ENCODE data around the gene ZNF646.

The ZNF646 gene, protein sequence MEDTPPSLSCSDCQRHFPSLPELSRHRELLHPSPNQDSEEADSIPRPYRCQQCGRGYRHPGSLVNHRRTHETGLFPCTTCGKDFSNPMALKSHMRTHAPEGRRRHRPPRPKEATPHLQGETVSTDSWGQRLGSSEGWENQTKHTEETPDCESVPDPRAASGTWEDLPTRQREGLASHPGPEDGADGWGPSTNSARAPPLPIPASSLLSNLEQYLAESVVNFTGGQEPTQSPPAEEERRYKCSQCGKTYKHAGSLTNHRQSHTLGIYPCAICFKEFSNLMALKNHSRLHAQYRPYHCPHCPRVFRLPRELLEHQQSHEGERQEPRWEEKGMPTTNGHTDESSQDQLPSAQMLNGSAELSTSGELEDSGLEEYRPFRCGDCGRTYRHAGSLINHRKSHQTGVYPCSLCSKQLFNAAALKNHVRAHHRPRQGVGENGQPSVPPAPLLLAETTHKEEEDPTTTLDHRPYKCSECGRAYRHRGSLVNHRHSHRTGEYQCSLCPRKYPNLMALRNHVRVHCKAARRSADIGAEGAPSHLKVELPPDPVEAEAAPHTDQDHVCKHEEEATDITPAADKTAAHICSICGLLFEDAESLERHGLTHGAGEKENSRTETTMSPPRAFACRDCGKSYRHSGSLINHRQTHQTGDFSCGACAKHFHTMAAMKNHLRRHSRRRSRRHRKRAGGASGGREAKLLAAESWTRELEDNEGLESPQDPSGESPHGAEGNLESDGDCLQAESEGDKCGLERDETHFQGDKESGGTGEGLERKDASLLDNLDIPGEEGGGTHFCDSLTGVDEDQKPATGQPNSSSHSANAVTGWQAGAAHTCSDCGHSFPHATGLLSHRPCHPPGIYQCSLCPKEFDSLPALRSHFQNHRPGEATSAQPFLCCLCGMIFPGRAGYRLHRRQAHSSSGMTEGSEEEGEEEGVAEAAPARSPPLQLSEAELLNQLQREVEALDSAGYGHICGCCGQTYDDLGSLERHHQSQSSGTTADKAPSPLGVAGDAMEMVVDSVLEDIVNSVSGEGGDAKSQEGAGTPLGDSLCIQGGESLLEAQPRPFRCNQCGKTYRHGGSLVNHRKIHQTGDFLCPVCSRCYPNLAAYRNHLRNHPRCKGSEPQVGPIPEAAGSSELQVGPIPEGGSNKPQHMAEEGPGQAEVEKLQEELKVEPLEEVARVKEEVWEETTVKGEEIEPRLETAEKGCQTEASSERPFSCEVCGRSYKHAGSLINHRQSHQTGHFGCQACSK (N-terminal part only)

DNA sequence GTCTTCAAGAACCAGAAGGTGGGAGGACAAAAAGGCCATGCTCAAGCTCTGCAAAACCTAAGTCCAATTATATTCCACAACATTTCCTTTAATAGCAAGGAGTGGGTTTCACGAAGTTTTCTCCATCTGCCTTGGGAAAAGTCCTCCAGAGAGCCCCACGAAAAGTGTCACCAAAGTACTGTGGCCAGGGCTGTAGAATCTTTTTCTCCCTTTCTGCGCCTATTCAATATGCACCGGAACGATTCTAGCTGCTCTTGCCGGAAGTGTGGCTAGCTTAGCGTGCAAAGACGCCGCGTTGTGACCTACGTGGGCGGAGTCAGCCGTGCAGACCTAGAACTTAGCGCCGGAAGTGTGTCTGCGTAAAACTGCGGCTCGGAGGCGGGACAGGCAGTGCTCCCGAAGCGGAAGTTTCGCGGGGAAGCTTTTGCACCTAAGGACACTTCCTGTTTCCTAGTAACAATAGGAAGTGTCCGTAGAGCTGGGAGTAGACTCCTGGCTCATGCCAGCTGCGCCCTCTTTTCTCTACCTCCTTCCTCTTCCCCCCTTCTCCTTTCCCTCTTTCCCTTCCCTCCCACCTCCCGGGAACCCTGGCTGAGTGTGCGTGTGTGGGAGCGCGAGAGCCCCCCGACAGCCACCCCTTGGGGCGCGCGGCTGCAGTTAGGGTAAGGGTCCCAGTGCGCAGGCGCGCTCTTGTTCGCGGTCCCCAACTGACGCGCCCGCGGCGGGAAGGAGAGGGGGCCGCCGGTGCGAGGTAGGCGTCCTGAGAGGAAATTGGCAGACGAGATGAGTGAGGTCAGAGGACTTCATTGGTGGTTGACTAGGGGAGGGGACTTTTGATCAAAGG, at the start of gene ZNF646, which contains the start of gene ZNF668:
Gene ZNF646, plus strand, starts transcription at position 453 of the 844 bp plus-strand sequence. CDS start 1,903 bp downstream, outside the sequence.
Gene ZNF668, minus strand, starts transcription at position 271 of the 844 bp plus-strand sequence. CDS start 9,781 bp downstream, outside the sequence.
- peak within 1 kb of the TSS; percentile 92 for H3K27ac ChIP-seq
- no peak for TF ChIP-seq ZFX (IDR thresholded peaks at IDR 0.05; ENCODE audit: borderline replicate concordance)
- TF ChIP-seq, protein P1, sequence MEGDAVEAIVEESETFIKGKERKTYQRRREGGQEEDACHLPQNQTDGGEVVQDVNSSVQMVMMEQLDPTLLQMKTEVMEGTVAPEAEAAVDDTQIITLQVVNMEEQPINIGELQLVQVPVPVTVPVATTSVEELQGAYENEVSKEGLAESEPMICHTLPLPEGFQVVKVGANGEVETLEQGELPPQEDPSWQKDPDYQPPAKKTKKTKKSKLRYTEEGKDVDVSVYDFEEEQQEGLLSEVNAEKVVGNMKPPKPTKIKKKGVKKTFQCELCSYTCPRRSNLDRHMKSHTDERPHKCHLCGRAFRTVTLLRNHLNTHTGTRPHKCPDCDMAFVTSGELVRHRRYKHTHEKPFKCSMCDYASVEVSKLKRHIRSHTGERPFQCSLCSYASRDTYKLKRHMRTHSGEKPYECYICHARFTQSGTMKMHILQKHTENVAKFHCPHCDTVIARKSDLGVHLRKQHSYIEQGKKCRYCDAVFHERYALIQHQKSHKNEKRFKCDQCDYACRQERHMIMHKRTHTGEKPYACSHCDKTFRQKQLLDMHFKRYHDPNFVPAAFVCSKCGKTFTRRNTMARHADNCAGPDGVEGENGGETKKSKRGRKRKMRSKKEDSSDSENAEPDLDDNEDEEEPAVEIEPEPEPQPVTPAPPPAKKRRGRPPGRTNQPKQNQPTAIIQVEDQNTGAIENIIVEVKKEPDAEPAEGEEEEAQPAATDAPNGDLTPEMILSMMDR (IDR thresholded peaks at IDR 0.05): no peak

DNA sequence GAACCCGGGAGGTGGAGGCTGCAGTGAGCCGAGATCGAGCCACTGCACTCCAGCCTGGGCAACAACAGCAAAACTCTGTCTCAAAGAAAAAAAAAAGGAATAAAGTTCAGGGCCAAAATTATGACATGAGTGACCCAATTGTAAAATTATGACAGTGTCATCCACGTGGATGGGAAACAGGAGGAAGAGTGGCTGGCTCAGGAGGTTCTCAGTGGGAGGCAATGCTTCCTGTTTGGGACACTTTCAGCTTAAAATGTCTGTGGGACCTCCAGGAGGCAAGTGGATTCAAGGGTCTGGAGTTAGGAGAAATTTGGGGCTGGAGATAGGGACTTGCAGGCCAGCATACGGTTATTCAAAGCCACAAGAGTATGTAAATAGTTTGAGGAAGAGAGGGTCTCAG, 48.9 kb upstream of the ZNF646 start:
- TF ChIP-seq, protein P1 (IDR thresholded peaks at IDR 0.05): no peak
- no peak overlapping the region for H3K27ac ChIP-seq

DNA sequence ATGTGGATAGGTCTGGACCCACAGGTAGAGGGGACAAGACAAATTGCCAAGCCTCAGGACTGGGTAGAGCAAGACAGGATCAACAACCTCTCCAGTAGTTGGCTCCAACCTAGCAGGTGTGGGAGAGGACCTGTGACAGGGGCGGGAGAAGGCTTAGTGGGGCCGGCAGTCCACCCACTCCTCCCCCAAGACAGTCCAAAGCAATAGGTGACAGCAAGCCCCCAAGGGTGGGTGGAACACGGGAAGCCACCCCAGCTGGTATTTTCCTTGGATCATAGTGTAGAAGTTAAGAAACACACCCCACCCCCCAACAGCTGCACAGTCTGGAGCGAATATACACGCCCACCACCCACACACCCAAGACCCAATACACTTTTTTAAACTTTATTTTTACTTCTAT, 45.0 kb upstream of the ZNF646 start:
- TF ChIP-seq, protein P1 (IDR thresholded peaks at IDR 0.05): no peak
- no peak for TF ChIP-seq ZFX (IDR thresholded peaks at IDR 0.05; ENCODE audit: borderline replicate concordance)
- H3K27ac ChIP-seq: no peak overlapping the region

DNA sequence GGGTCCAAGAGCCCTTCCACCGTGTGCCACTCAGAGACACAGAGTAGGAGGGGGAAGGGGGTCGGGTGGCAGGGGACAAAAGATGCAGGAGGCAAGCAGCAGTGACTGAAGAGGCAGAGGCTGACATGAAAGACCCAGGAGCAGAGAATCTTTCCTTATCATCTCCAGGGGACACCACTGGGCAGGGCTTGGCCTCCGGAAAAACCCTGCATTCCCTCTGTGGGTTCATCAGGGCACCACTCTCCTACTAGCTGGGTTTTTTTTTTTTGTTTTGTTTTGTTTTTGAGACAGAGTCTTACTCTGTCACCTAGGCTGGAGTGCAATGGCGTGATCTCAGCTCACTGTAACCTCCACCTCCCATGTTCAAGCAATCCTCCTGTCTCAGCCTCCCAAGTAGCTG, 42.9 kb upstream of the ZNF646 start:
- no peak for TF ChIP-seq ZFX (IDR thresholded peaks at IDR 0.05; ENCODE audit: borderline replicate concordance)
- TF ChIP-seq, protein P1 (IDR thresholded peaks at IDR 0.05): no peak
- H3K27ac ChIP-seq: no peak overlapping the region

DNA sequence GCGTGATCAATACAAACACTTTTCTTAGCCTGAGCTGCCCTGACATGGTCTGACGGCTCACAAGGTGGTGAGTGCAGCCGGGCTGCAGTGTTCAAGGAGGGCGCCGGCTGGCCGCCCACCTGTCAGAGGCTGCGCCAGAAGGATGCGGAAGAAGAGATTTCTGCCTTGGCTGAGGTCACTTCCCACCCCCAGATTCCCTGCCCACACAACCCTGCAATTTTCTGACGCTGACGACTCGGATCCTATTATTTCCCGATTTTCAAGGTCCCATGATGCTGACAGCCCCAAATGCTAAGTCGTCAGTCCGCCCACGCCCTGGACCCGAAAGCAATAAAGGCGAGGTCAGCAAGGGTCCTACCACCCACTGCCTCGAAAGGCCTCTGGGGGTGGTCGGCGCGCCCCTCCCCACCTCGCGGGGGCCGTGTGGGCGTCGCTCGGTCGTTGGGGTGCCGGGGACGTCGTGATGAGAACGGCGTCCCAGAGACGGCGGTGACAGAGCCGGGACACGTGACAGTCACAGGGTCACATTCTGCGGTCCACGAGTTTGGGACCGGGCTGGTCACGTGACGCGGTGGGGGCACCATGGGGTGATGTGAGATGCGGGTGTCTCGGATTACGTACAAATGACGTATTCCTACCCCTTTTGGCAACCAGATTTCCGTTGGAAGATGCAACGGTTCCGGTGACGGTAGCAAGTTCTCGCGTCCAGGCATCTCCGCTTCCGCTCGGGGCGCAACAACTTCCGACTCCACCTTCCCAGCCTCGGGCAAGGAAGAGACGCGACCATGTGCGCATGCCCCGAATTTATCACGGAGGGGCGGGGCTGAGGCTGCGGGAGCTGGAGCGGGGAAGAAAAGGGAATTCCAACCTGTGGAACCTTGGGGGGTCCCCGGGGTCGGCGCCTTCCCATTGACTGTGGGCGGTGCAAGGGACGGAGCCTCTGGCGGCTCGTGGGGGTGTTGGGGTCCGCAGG, 41.2 kb upstream of the ZNF646 start, which contains the start of gene STX4:
Gene STX4, plus strand, starts transcription at position 823 of the 973 bp plus-strand sequence. CDS start 248 bp downstream, outside the sequence.
- TF ChIP-seq ZFX (IDR thresholded peaks at IDR 0.05; ENCODE audit: borderline replicate concordance): no peak
- TF ChIP-seq, protein P1 (IDR thresholded peaks at IDR 0.05): no peak
- peak within 1 kb of the TSS; percentile 75 for H3K27ac ChIP-seq
